Jurkat, Clone E6-1 (cell line): Measurements from ENCODE around the gene RNPEPL1.

Source experiments
- DNase-seq: peaks from one replicate; pipeline ENCODE4 v3.0.0-alpha.2; 2011; ENCODE audit warnings: low read depth, low spot score
- H3K4me3 ChIP-seq: 2 replicates; pipeline ENCODE4 v1.5.1; 2011; ENCODE audit warnings: mild to moderate bottlenecking, low read length, control low read depth, moderate library complexity

RNPEPL1 gene

GRCh38 chr2:240586198-240586918 is 18.1 kb downstream of the RNPEPL1 start, which contains the start of gene CAPN10:
Gene CAPN10 (plus strand): TSS chr2:240586734. CDS start chr2:240586912, 178 bp downstream.
- peak; percentile 85 for DNase-seq
- H3K4me3 ChIP-seq = peak within 1 kb of the TSS; percentile 97

GRCh38 chr2:240586919-240587800 is 18.9 kb downstream of the RNPEPL1 start:
- peak; percentile 42 for DNase-seq
- H3K4me3 ChIP-seq = peak overlapping the region; percentile 97

GRCh38 chr2:240588006-240588655 is 19.8 kb downstream of the RNPEPL1 start:
- DNase-seq = no peak
- peak overlapping the region; percentile 97 for H3K4me3 ChIP-seq

- no peak overlapping the region for H3K4me3 ChIP-seq
- DNase-seq = no peak
Observed at GRCh38 chr2:240588669-240589068, 20.4 kb downstream of the RNPEPL1 start.

GRCh38 chr2:240589375-240589774 is 21.1 kb downstream of the RNPEPL1 start:
- no peak for DNase-seq
- H3K4me3 ChIP-seq = no peak overlapping the region

- DNase-seq = no peak
- H3K4me3 ChIP-seq = no peak overlapping the region
Observed at GRCh38 chr2:240589850-240590525, 21.7 kb downstream of the RNPEPL1 start.

GRCh38 chr2:240590681-240591111 is 22.4 kb downstream of the RNPEPL1 start:
- no peak for DNase-seq
- H3K4me3 ChIP-seq = no peak overlapping the region

GRCh38 chr2:240591226-240591625 is 22.9 kb downstream of the RNPEPL1 start:
- no peak for DNase-seq
- H3K4me3 ChIP-seq = no peak overlapping the region

GRCh38 chr2:240591784-240592183 is 23.5 kb downstream of the RNPEPL1 start:
- no peak overlapping the region for H3K4me3 ChIP-seq
- no peak for DNase-seq

- DNase-seq = no peak
- H3K4me3 ChIP-seq = no peak overlapping the region
Observed at GRCh38 chr2:240593026-240593702, 24.9 kb downstream of the RNPEPL1 start.

GRCh38 chr2:240593703-240594451 is 25.6 kb downstream of the RNPEPL1 start:
- H3K4me3 ChIP-seq = no peak overlapping the region
- DNase-seq = no peak

GRCh38 chr2:240594511-240595380 is 26.5 kb downstream of the RNPEPL1 start:
- H3K4me3 ChIP-seq = no peak overlapping the region
- DNase-seq = no peak

GRCh38 chr2:240595381-240596079 is 27.2 kb downstream of the RNPEPL1 start:
- no peak overlapping the region for H3K4me3 ChIP-seq
- no peak for DNase-seq

- DNase-seq = no peak
- no peak overlapping the region for H3K4me3 ChIP-seq
Observed at GRCh38 chr2:240596080-240596460, 27.8 kb downstream of the RNPEPL1 start.

GRCh38 chr2:240596491-240596931 is 28.2 kb downstream of the RNPEPL1 start:
- DNase-seq = no peak
- H3K4me3 ChIP-seq = no peak overlapping the region

- DNase-seq = no peak
- no peak overlapping the region for H3K4me3 ChIP-seq
Observed at GRCh38 chr2:240597054-240597418, 28.8 kb downstream of the RNPEPL1 start.
